H1 (cell line): Measurements from ENCODE around the gene GID4. TPM values are rescaled to one million over a fixed set of nuclear protein-coding genes. Genes with fewer than 3 reads are reported as not detected.

Source experiments
- CBX5 ChIP-seq: fragments of 300-800, 300-1000 bp; sonication (generic); IDR thresholded peaks from 2 replicates; pipeline ENCODE4 v1.7.1; 2016; ENCODE audit warnings: antibody characterized with exemption, low read length, low read depth
- EGR1 ChIP-seq: IDR thresholded peaks from 2 replicates; pipeline ENCODE4 v1.6.1; 2011; ENCODE audit warnings: low read depth, low read length, borderline replicate concordance
- HDAC2 ChIP-seq, 2 experiments: fragments of 300-600 bp in 1 of 2; sonication (generic) in 1 of 2; IDR thresholded peaks; 2 replicates each; pipeline ENCODE4 v1.6.1; 2011 to 2012; ENCODE audit warnings: low read depth in 2 of 2, low read length in 2 of 2, mild to moderate bottlenecking in 2 of 2, moderate library complexity in 2 of 2, borderline replicate concordance in 1 of 2, inconsistent platforms in 1 of 2
- SAP30 ChIP-seq: fragments of 300-600 bp; sonication (generic); IDR thresholded peaks from 2 replicates; pipeline ENCODE4 v1.7.1; 2012; ENCODE audit warnings: low read length, moderate library complexity, mild to moderate bottlenecking, inconsistent platforms; ENCODE audit not compliant: insufficient read depth, insufficient replicate concordance
- SP2 ChIP-seq: IDR thresholded peaks from 2 replicates; pipeline ENCODE4 v1.6.1; 2012; ENCODE audit warnings: mild to moderate bottlenecking, low read length, inconsistent platforms
- TAF1 ChIP-seq: IDR thresholded peaks from 2 replicates; pipeline ENCODE4 v1.6.1; 2011; ENCODE audit warnings: mild to moderate bottlenecking, low read depth, low read length
- polyA plus RNA-seq, 7 experiments: library from polyadenylated mRNA; depleted of rRNA in 3 of 7; stranded (reverse) in 5 of 7; unstranded in 2 of 7; fragments of >200 nt in 5 of 7; fragments of 200-250 nt in 2 of 7; gene quantifications; 1 replicate in 5 of 7; 2 replicates in 1 of 7; 4 replicates in 1 of 7; pipeline versions ENCODE4 v1.2.1 to v1.2.3, GENCODE V29; 2011 to 2013; ENCODE audit warnings: missing spikeins in 2 of 7, mixed read lengths in 2 of 7
- total RNA-seq: library from RNA; stranded (reverse); fragmentation: NEBNext Ultra II Directional; extraction: Animal tissue kit (Norgen Biotek cat#: 25700); gene quantifications from 2 replicates; pipeline ENCODE4 v1.2.1, GENCODE V29; 2021
- TF ChIP-seq, protein P1 (sequence below): fragments of 300-600 bp; sonication (generic); IDR thresholded peaks from 2 replicates; pipeline ENCODE4 v1.7.1; 2012; ENCODE audit warnings: low read length, moderate library complexity, mild to moderate bottlenecking, inconsistent platforms; ENCODE audit not compliant: insufficient replicate concordance
- TF ChIP-seq, protein P2 (sequence below): IDR thresholded peaks from 2 replicates; pipeline ENCODE4 v1.6.1; 2012; ENCODE audit warnings: inconsistent platforms

The GID4 gene
- total and polyA plus RNA-seq, 2 of the 8 experiments (the other 6 are each of a cell fraction or from before 2014, with no cell fraction given): 5.6 to 15.0 TPM

DNA sequence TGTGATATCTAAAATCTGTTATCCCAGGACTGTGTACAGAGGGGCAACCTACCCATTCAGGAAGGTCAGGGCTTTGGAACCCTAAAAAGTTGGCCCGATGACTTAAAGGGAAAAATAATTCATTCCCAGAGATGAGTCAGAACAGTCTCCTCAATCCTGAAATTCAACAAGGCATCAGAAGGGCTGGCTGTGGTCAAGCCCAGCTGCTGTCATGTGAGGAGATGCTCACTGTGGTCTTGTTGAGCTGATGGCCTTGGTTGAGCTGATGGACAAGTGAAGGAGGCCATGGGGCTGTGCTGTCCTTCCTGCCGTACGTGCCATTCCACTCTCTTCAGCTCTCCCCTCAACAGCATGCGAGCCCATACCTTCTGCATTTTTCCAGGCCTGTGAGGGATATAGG lies 27.7 kb downstream of the GID4 start (continued):
- TF ChIP-seq, protein P1, sequence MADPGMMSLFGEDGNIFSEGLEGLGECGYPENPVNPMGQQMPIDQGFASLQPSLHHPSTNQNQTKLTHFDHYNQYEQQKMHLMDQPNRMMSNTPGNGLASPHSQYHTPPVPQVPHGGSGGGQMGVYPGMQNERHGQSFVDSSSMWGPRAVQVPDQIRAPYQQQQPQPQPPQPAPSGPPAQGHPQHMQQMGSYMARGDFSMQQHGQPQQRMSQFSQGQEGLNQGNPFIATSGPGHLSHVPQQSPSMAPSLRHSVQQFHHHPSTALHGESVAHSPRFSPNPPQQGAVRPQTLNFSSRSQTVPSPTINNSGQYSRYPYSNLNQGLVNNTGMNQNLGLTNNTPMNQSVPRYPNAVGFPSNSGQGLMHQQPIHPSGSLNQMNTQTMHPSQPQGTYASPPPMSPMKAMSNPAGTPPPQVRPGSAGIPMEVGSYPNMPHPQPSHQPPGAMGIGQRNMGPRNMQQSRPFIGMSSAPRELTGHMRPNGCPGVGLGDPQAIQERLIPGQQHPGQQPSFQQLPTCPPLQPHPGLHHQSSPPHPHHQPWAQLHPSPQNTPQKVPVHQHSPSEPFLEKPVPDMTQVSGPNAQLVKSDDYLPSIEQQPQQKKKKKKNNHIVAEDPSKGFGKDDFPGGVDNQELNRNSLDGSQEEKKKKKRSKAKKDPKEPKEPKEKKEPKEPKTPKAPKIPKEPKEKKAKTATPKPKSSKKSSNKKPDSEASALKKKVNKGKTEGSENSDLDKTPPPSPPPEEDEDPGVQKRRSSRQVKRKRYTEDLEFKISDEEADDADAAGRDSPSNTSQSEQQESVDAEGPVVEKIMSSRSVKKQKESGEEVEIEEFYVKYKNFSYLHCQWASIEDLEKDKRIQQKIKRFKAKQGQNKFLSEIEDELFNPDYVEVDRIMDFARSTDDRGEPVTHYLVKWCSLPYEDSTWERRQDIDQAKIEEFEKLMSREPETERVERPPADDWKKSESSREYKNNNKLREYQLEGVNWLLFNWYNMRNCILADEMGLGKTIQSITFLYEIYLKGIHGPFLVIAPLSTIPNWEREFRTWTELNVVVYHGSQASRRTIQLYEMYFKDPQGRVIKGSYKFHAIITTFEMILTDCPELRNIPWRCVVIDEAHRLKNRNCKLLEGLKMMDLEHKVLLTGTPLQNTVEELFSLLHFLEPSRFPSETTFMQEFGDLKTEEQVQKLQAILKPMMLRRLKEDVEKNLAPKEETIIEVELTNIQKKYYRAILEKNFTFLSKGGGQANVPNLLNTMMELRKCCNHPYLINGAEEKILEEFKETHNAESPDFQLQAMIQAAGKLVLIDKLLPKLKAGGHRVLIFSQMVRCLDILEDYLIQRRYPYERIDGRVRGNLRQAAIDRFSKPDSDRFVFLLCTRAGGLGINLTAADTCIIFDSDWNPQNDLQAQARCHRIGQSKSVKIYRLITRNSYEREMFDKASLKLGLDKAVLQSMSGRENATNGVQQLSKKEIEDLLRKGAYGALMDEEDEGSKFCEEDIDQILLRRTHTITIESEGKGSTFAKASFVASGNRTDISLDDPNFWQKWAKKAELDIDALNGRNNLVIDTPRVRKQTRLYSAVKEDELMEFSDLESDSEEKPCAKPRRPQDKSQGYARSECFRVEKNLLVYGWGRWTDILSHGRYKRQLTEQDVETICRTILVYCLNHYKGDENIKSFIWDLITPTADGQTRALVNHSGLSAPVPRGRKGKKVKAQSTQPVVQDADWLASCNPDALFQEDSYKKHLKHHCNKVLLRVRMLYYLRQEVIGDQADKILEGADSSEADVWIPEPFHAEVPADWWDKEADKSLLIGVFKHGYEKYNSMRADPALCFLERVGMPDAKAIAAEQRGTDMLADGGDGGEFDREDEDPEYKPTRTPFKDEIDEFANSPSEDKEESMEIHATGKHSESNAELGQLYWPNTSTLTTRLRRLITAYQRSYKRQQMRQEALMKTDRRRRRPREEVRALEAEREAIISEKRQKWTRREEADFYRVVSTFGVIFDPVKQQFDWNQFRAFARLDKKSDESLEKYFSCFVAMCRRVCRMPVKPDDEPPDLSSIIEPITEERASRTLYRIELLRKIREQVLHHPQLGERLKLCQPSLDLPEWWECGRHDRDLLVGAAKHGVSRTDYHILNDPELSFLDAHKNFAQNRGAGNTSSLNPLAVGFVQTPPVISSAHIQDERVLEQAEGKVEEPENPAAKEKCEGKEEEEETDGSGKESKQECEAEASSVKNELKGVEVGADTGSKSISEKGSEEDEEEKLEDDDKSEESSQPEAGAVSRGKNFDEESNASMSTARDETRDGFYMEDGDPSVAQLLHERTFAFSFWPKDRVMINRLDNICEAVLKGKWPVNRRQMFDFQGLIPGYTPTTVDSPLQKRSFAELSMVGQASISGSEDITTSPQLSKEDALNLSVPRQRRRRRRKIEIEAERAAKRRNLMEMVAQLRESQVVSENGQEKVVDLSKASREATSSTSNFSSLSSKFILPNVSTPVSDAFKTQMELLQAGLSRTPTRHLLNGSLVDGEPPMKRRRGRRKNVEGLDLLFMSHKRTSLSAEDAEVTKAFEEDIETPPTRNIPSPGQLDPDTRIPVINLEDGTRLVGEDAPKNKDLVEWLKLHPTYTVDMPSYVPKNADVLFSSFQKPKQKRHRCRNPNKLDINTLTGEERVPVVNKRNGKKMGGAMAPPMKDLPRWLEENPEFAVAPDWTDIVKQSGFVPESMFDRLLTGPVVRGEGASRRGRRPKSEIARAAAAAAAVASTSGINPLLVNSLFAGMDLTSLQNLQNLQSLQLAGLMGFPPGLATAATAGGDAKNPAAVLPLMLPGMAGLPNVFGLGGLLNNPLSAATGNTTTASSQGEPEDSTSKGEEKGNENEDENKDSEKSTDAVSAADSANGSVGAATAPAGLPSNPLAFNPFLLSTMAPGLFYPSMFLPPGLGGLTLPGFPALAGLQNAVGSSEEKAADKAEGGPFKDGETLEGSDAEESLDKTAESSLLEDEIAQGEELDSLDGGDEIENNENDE: no peak
- TF ChIP-seq CBX5 (no peak), SP2 (no peak), EGR1 (no peak), SAP30 (no peak), HDAC2 (IDR thresholded peaks at IDR 0.05; ENCODE audit: borderline replicate concordance in 1 of 2, low read depth in 2 of 2, low read length in 2 of 2) (no peak), TAF1 (no peak)
- TF ChIP-seq, protein P2, sequence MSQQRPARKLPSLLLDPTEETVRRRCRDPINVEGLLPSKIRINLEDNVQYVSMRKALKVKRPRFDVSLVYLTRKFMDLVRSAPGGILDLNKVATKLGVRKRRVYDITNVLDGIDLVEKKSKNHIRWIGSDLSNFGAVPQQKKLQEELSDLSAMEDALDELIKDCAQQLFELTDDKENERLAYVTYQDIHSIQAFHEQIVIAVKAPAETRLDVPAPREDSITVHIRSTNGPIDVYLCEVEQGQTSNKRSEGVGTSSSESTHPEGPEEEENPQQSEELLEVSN: no peak
